Subcutaneous abdominal adipose tissue (tissue), 5 donors: ENCODE measurements around the gene JAGN1.
"Not testable (repeated sequence)": the region's sequence is repeated elsewhere in the genome, so short reads cannot be mapped to it uniquely, and the experiment has no call there.

Experiments
- H3K27ac ChIP-seq: one replicate; pipeline ENCODE4 v1.7.0; 2013; ENCODE audit warnings: low read depth, mild to moderate bottlenecking, inconsistent platforms, low read length, moderate library complexity
- H3K27me3 ChIP-seq, 5 donors: one replicate each; pipeline ENCODE4 v1.7.0; 2013; ENCODE audit warnings: low read length in 5 of 5, inconsistent platforms in 1 of 5; ENCODE audit not compliant: control insufficient read depth in 5 of 5, insufficient read depth in 4 of 5
- H3K36me3 ChIP-seq, 5 donors: one replicate each; pipeline ENCODE4 v1.7.0; 2013; ENCODE audit warnings: low read length in 5 of 5; ENCODE audit not compliant: control insufficient read depth in 5 of 5, insufficient read depth in 5 of 5
- H3K4me1 ChIP-seq, 5 donors: one replicate each; pipeline ENCODE4 v1.7.0; 2013; ENCODE audit warnings: low read length in 5 of 5, mild to moderate bottlenecking in 3 of 5, moderate library complexity in 1 of 5; ENCODE audit not compliant: control insufficient read depth in 5 of 5, insufficient read depth in 5 of 5
- H3K4me3 ChIP-seq, 5 donors: one replicate each; pipeline ENCODE4 v1.7.0; 2013; ENCODE audit warnings: low read length in 5 of 5, low read depth in 1 of 5
- H3K9ac ChIP-seq, 5 donors: one replicate each; pipeline ENCODE4 v1.7.0; 2013; ENCODE audit warnings: low read length in 5 of 5, mild to moderate bottlenecking in 4 of 5, moderate library complexity in 3 of 5
- H3K9me3 ChIP-seq, 5 donors: one replicate each; pipeline ENCODE4 v1.7.0; 2013; ENCODE audit warnings: low read length in 5 of 5; ENCODE audit not compliant: control insufficient read depth in 5 of 5
- donor health status: healthy.
- donor health status: healthy.
- donor health status: healthy.
- donor health status: healthy.
- donor health status: healthy.

The JAGN1 gene

DNA sequence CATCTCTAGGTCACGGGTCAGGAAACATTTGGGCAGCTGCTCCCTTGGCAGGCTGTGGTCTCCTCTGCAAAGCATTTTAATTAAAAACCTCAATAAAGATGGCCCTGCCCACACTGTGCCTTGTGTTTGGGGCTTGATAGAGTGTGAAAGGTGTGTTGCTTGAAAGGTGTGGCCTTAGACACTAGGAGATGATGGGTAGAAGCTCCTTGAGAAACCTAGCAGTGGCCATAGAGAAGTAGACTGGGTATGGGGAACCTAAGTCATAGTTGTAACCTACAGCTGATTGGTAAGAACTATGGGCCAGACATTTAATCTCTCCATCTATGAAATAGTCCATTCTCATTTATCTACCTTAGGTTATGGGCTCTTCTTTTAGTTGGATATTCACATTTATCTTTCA is 3.3 kb downstream of the JAGN1 start:
- Histone ChIP-seq H3K4me1 (peaks cover 5 to 58% (median 38%) of the 10 kb centered on the region in 5 donors), H3K4me3 (no peak overlapping the region), H3K27ac (peak overlapping the region; percentile 69), H3K27me3 (no peaks in the 10 kb centered on the region), H3K9ac (peak overlapping the region in 1 of 5 donors; percentile 39), H3K9me3 (no peaks in the 10 kb centered on the region), H3K36me3 (peaks cover 0 to 14% (median 13%) of the 10 kb centered on the region in 5 donors)

DNA sequence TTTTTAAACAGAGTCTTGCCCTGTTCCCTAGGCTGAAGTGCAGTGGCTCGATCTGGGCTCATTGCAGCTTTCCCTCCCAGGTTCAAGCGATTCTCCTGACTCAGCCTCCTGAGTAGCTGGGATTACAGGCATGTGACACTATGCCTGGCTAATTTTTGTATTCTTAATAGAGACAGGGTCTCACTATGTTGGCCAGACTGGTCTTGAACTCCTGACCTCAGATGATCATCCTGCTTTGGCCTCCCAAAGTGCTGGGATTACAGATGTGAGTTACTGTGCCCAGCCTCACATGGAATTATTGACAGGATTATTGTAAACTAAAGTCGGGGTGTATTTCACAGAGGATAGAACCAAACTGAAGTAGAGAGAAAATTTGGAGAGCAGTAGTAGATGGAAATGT is 5.3 kb downstream of the JAGN1 start:
- not testable (repeated sequence) for H3K9ac ChIP-seq, H3K9me3 ChIP-seq, H3K27me3 ChIP-seq, H3K4me3 ChIP-seq
- Histone ChIP-seq H3K4me1 (peaks cover 5 to 58% (median 32%) of the 10 kb centered on the region in 5 donors), H3K36me3 (peaks cover 0 to 14% (median 13%) of the 10 kb centered on the region in 5 donors), H3K27ac (peak overlapping the region; percentile 77)

DNA sequence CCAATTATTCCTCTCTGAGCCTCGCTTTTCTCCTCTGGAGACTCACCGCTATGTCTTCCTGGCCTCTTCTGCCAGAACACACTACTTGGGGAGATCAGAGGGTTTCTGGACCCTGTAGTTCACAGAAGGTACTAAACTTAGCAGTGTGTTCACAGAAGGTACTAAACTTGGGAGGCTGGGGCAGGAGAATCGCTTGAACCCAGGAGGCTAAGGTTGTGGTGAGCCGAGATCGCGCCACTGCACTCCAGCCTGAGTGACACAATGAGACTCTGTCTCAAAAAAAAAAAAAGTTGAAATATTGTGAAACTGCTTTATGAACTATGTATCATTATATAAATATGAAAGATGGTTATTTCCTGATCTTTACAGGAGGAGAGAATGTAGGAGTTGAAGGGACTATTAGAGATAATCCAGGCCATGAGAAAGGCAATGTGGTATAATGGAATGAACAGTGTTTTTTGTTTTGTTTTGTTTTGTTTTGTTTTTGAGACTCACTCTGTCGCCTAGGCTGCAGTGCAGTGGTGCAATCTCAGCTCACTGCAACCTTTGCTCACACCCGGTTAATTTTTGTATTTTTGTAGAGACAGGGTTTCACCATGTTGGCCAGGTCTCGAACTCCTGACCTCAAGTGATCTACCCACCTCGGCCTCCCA is 6.5 kb downstream of the JAGN1 start:
- Histone ChIP-seq H3K4me1 (peaks cover 3 to 48% (median 24%) of the 10 kb centered on the region in 5 donors), H3K36me3 (peaks cover 0 to 14% (median 13%) of the 10 kb centered on the region in 5 donors), H3K27ac (peak overlapping the region; percentile 77)
- not testable (repeated sequence) for H3K4me3 ChIP-seq, H3K9ac ChIP-seq, H3K27me3 ChIP-seq, H3K9me3 ChIP-seq

DNA sequence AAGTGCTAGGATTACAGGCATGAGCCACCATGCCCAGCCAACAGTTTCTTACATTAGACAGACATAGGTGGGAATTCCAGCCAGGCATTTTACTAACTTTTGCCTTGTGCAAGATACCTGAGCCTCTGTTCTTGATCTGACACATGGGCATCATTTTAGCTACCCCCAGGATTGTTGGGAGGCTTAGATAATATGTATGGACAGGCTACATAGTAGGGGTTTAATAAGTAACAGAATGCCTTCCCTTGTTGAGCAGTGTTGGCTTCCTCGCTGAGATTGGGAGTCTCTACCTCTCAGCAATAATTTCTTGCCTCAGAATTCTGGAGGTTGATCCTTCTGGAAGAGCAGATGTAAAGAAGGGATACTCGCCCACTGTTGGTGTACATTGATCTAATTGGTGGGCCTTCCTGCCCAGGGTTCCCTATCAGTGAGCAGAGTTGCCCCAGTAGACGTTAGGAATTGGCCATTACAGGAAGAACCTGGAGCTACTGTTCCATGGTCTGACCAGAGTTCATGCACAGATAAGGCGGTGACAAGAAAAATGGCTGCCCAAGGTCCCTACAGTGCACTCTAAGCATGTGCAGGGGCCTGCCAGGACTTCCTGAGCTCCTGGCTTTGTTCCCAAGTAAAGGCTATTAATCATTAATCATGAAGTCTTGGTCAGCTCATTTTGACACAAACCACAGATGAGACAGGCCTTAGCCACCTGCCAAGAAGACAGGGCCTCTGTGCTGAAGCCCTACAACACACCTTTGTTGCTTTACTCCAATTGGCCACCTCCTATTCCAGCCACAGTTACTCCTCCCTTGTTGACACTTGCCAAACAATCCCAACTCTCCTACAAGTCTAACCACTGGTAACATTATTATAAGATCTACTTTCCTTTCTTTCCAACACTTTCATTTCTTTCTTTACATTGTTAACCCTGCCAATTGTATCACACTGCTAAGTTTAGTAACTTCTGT is 7.3 kb downstream of the JAGN1 start:
- no peaks in the 10 kb centered on the region for H3K9me3 ChIP-seq
- H3K27ac ChIP-seq, result peak overlapping the region; percentile 77
- peak overlapping the region in 2 of 5 donors; percentile 22 to 43 for H3K9ac ChIP-seq
- H3K36me3 ChIP-seq, result peaks cover 0 to 12% (median 10%) of the 10 kb centered on the region in 5 donors
- peaks cover 3 to 50% (median 30%) of the 10 kb centered on the region in 5 donors for H3K4me1 ChIP-seq
- H3K4me3 ChIP-seq, result no peak overlapping the region
- no peaks in the 10 kb centered on the region for H3K27me3 ChIP-seq

DNA sequence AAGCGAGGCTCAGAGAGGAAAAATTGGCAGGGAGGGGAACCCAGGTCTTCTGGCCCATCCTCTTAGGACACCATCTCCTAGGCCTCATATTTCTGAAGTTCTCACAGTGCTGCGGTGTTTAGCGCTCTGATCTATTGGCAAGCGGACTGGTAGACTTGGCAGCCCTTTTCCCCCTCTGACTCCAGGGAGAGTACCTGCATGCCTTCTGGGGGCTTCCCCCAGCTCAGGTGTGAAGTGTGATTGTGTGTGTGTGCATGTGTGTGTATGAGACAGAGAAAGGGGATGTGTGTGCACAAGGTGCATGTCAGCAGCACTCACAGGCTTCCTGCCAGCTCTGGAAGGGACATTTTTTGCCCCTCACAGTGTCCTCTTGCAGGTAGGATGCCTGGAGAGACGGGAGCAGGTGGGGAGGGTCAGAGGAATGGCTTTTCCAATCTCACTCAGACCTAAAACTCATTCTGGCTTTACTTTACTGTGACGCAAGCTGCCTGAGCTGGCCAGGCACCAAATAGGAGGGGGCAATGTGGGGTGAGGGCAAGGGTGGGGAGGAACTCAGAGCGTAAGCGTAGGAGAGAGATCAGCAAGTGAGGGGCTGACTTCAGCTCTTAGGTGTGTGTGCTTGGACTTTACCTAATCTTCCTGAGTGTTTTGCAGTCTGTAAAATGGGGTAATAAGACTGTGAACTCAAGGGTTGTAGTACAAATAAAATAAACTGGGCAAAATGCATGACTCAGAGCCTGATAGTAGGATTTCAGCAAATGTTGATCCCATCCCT is 8.2 kb downstream of the JAGN1 start:
- Histone ChIP-seq H3K9me3 (no peaks in the 10 kb centered on the region), H3K4me3 (no peak overlapping the region), H3K36me3 (peaks cover 0 to 3% (median under 1%) of the 10 kb centered on the region in 5 donors), H3K27me3 (no peaks in the 10 kb centered on the region), H3K27ac (peak overlapping the region; percentile 77), H3K4me1 (peaks cover 9 to 53% (median 36%) of the 10 kb centered on the region in 5 donors), H3K9ac (peak overlapping the region in 1 of 5 donors; percentile 22)

GRCh38 chr3:9899289-9899791 is 8.9 kb downstream of the JAGN1 start:
- H3K9me3 ChIP-seq, result no peaks in the 10 kb centered on the region

GRCh38 chr3:9900965-9901415 is 10.6 kb downstream of the JAGN1 start:
- not testable (repeated sequence) for H3K4me3 ChIP-seq, H3K27me3 ChIP-seq, H3K36me3 ChIP-seq, H3K9ac ChIP-seq, H3K9me3 ChIP-seq, H3K27ac ChIP-seq
- H3K4me1 ChIP-seq, result peaks cover 10 to 46% (median 38%) of the 10 kb centered on the region in 5 donors

More at GRCh38 chr3:9899289-9899791, 8.9 kb downstream of the JAGN1 start:
- peak overlapping the region; percentile 16 for H3K27ac ChIP-seq
- H3K36me3 ChIP-seq, result no peaks in the 10 kb centered on the region
- H3K9ac ChIP-seq, result no peak overlapping the region
- H3K4me3 ChIP-seq, result no peak overlapping the region
- H3K27me3 ChIP-seq, result no peaks in the 10 kb centered on the region
- H3K4me1 ChIP-seq, result peaks cover 10 to 51% (median 38%) of the 10 kb centered on the region in 5 donors

DNA sequence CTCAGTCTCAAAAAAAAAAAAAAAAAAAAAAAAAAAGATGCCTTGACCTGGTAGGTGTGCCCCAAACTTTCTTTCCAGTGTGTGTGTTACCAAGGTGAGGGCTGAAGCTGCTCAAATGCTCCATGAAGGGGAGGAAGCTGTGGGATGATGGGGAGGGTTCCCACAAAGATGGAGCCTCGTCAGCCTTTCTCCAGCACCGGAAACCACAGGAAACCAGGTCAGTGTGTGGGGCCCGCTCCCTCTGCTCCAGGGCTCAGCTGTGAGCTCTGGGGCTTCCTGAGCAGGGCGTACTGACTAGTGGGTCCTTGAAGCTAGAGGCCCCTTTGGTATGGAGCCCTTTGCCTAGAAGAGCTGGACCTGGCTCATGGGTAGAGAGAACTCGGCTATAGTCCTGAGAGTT is 11.6 kb downstream of the JAGN1 start:
- peak overlapping the region; percentile 81 for H3K27ac ChIP-seq
- no peak overlapping the region for H3K4me3 ChIP-seq
- H3K9me3 ChIP-seq, result no peaks in the 10 kb centered on the region
- H3K36me3 ChIP-seq, result peaks cover 0 to 7% (median 6%) of the 10 kb centered on the region in 5 donors
- no peak overlapping the region for H3K9ac ChIP-seq
- H3K27me3 ChIP-seq, result no peaks in the 10 kb centered on the region
- H3K4me1 ChIP-seq, result peaks cover 10 to 45% (median 38%) of the 10 kb centered on the region in 5 donors

DNA sequence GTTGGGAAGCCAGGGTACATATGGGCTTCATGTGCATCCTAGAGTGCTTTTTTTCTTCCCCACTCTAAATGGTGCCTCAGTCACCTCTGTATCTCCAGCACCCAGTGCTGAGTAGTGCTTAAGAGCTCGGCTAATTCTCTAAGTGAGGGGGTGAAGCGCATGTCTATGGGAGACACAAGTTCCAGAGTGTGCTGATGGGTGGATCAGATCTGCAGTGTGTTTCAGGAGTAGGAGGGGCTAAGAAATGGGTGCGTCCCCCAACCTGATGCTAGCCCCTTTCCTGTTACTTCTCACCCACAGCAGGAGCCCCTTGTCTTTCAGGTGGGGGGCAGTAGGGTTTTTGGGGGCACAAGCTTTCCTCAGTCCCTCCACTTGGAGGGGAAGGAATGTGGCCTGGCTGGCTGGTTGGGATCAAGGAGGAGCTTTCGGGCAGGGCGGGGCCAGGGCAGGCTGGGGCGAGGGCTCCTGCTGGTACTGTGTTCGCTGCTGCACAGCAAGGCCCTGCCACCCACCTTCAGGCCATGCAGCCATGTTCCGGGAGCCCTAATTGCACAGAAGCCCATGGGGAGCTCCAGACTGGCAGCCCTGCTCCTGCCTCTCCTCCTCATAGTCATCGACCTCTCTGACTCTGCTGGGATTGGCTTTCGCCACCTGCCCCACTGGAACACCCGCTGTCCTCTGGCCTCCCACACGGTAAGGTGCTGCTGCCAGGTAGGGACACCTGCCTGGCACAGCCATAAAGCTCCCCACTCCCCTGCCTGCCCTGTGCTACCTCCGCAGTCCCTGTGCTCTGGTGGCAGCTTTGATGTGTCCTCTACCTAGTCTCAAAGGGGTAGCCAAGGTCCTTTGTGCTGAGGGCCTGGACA is 12.2 kb downstream of the JAGN1 start, which contains the start of gene IL17RE:
TSS of gene IL17RE (plus strand) at position 477 of the 866 bp plus-strand sequence. CDS start at position 562, 85 bp downstream.
- peak within 1 kb of the TSS; percentile 63 to 81 (median 66) for H3K4me3 ChIP-seq
- no peaks in the 10 kb centered on the region for H3K9me3 ChIP-seq
- H3K4me1 ChIP-seq, result peaks cover 10 to 39% (median 32%) of the 10 kb centered on the region in 5 donors
- H3K36me3 ChIP-seq, result peaks cover 0 to 9% (median 7%) of the 10 kb centered on the region in 5 donors
- no peaks in the 10 kb centered on the region for H3K27me3 ChIP-seq
- H3K9ac ChIP-seq, result peak within 1 kb of the TSS; percentile 31 to 77 (median 70)
- peak within 1 kb of the TSS; percentile 81 for H3K27ac ChIP-seq
